GM18907 (cell line): ENCODE measurements around the gene DPEP2.
A peak's percentile ranks its signal among the peaks of the same experiment; 100 is the strongest.
"Not testable (repeated sequence)": the region's sequence is repeated elsewhere in the genome, so short reads cannot be mapped to it uniquely, and the experiment has no call there.

Experiments
- ATAC-seq: cut with Tn5 transposase; IDR thresholded peaks from one replicate; pipeline ENCODE4 v1.9.1; 2021; ENCODE audit warnings: mild to moderate bottlenecking, moderate library complexity; ENCODE audit not compliant: unreplicated experiment

DPEP2 gene

DNA sequence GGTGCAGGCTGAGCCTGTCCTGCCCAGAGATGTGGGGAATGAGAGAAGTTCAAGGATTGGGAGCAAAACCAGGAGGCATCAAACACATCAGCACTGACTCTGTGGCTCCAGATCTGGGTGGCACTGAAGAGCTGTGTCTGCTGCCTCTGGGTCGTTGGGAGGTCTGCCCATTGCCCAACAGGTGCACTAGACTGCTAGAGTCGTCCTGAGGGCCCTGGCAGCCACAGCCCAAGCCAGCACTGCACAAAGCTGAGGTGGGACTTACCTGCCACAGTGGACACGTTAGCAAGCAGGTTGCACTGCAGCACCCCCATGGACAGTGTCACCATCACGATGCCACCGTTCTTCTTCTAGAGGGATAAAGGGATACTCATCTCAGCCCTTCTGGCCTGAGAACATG, 22.3 kb downstream of the DPEP2 start:
- no peak for ATAC-seq

DNA sequence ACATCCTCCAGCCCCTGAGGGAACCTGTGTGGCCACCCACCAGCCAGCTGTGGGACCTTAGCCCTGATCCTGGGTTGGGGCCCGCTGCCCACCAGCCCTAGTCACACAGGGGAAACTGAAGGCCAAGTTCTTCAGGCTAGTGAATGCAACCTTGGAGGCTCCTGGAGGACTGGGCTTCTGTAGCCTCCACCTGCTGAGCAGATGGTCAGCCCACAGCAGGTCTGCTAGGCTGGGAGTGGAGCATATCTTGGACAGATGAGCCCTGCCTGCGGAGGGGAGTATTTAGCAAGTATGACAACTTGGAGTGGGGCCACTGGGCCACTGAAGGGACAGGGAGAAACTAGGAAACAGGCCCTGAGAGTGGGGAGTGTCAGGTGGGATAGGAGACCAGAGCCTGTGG, 23.1 kb downstream of the DPEP2 start:
- ATAC-seq: no peak

- no peak for ATAC-seq
Measured at GRCh38 chr16:67975321-67976105, 23.8 kb downstream of the DPEP2 start.

DNA sequence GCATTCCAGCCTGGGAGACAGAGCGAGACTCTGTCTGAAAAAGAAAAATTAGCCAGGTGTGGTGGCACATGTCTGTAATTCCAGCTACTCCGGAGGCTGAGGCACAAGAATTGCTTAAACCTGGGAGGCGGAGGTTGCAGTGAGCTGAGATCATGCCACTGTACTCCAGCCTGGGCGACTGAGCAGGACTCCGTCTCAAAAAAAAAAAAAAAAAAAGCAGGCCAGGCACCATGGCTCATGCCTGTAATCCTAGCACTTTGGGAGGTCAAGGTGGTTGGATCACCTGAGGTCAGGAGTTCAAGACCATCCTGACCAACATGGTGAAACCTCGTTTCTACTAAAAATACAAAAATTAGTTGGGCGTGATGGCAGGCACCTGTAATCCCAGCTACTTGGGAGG, 27.0 kb downstream of the DPEP2 start:
- ATAC-seq: not testable (repeated sequence)

DNA sequence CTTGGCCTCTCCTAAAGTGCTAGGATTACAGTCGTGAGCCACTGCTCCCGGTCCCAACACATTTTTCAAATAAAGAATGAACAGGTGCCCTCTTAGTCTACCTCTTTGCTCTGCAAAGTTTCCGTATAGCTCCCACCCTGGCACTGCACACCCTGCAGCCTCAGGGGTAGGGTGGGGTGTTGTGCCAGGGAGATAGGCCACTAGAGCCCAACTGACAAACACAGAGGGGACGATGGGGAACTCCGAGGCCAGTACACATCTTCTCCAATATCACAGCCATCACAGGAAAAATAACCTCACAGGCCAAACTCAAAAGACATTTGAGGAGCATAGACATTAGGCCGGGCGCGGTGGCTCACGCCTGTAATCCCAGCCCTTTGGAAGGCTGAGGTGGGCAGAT, 28.2 kb downstream of the DPEP2 start:
- ATAC-seq: no peak

- peak; percentile 6 for ATAC-seq
Measured at GRCh38 chr16:67969254-67970039, 29.8 kb downstream of the DPEP2 start.

DNA sequence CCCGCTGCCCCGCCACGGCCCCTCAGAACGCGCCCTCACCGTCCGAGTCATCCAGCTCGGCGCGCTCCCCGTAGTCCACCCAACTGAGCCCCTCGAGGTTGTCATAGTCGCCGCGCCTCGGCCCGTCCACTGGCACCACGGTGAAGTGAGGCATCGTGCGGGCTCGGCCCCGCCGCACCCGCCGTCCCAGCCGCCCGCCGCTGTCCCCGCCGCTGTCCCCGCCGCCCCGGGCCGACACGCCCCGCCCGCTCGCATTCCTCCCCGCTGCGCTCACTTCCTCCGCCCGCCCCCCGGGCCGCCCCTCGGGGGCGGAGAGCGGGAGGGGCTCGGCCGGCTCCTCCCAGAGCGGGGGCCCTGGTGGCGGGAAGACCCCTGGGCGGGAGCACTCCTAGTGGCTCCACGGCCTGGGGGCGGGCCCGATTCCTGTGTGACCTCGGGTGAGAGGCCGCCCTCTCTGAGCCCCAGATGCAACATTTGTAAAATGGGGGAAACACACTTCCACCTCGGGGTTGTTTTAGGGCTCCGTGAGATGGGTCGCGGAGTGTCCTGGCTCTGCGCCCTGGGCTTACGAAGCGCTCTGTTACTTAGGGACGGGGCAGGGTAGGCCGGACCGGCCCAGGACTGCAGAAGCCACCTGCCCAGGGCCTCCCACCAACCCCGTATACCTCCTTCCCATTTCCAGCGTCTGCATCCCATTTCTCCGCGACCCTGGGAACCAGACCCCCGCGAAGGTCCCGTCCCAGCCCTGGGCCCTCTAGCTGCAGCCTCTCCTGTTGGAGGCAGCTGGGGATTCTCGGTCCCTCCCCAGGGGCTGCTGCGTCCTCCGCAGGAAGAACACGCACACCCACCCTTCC, 30.7 kb downstream of the DPEP2 start, which contains the start of gene SLC12A4:
Gene SLC12A4 (minus strand): TSS at position 238 of the 854 bp plus-strand sequence. CDS start 84 bp downstream, at position 154.
- ATAC-seq: peak; percentile 70

DNA sequence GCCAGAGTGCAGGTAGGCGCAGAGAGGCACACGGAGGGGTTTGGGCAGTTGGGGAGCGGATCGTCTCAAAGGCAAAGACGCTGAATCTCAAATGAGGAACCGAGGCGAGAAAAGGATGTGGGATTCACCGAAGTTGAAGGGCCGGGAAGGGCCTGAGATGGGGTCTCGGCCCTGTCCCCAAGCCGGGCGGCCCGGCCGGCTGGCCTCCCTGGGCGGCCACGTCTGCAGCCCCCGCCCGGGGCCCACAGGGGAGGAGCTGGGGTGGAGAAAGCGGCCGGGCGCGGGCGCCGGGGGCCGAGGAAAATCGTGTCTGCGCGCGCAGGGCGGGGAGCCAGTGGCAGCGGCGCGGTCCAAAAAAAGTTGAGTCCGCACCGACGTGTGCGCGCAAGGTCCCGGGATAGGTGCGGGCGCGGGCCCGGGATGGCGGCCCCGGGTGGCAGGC, 31.3 kb downstream of the DPEP2 start:
- peak; percentile 23 for ATAC-seq

- no peak for ATAC-seq
Measured at GRCh38 chr16:67967183-67967957, 31.9 kb downstream of the DPEP2 start.

GRCh38 chr16:67966549-67967182, 32.6 kb downstream of the DPEP2 start:
- no peak for ATAC-seq

DNA sequence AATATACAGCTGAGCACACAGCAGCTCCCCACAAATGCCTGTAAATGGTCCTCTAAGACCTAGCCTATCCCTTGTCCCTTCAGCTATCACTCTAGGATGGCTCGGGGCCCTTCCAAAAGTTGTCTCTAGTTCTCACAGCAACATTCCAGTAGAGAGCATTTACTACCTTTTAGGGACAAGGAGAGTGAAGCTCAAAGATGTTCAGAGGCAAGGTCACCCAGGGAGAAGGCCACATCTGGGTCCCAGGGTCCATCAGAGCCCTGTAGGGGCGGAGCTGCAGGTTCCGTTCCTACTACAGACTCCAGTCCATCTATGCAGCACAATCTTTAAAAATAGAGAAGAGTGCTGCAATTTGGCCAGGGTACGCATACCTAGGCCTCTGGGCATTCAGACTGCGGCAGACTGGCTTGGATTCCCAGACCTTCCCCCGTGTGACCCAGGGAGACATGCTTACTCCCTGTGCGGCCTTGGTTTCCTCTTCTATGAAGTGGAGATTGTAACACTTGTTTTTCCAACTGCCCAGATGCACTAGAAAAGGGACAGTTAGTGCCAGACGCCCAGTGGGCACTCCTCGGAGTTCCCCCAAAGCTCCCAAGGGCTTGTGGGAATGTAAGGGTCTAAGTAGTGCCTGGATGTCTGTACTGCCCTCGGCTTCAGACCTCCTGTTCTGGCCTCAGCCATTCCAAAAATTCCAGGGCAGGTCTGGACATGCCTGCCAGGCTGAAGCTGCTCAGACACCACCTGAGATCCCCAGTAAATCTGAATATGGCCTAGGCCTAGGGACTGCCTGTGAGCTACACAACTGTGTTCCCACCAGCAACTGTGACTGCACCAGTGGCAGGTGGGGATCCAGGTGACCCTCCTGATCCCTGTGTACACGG, 33.4 kb downstream of the DPEP2 start:
- no peak for ATAC-seq

GRCh38 chr16:67964477-67965131, 34.7 kb downstream of the DPEP2 start:
- no peak for ATAC-seq

DNA sequence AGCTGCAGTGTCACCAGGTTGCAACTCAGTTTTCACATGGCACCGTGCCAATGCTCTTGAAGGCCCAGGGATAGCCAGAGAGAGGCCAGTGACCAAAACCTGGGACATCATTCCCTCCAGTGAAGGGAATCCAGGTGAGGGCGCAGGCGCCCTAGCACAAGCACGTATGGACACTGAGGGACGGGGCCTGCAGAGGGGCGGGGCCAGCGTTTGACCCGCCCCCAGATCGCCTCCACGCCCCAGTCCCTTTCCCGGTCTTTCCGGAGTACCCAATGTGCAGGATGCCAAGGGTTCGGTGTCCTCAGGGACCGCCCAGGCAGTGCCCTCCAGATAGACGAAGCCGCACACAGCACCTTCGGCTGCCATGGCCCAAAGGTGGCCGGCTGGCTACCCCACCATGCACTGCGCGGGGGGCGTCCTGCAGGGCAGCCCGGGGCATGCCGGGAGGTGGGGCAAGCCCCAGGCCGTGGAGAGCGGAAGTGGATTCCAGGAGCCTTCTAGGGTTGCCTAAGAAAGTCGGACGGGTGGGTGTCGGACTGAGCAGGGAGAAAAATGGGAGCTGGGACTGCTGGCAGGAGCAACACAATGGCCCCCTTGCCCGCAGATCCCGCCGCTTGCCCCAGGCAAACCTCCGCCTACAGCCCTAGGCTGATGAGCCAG, 35.5 kb downstream of the DPEP2 start:
- no peak for ATAC-seq

- ATAC-seq: no peak
Measured at GRCh38 chr16:67963292-67963661, 36.0 kb downstream of the DPEP2 start.

GRCh38 chr16:67962135-67962534, 37.1 kb downstream of the DPEP2 start:
- no peak for ATAC-seq

DNA sequence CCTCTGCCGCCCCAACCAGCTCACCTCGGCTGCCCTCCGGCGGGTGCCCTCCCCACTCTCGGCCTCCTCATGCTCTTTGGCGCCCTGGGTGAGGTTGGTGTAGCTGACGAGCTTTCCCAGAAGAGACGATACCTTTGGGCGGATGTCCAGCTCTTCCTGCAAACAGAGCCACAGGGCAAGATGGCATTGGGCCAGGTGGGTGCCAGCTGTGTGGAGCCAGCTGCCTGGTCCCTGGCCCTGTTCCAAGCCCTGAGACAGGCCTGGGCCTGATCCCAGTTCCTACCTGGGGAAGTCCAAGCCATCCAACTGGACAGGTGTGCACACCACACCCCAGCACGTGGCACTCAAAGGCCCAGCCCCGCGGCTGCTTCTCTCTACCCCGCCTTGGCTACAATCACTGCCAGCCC, 37.7 kb downstream of the DPEP2 start:
- ATAC-seq: no peak

- no peak for ATAC-seq
Measured at GRCh38 chr16:67959536-67960329, 39.6 kb downstream of the DPEP2 start.
